ENCODE data around the gene NISCH.
A peak's percentile ranks its signal among the peaks of the same experiment; 100 is the strongest.

NISCH gene

GRCh38 chr3:52529376-52530333 is 74.3 kb downstream of the NISCH start:
- Histone ChIP-seq H4K20me1 (ENCODE audit: insufficient read depth, low read length, poor library complexity, severe bottlenecking) (no peaks in the 10 kb centered on the region), H3K27me3 (ENCODE audit: insufficient read depth, low read length, poor library complexity, severe bottlenecking) (no peaks in the 10 kb centered on the region), H3K4me1 (ENCODE audit: insufficient read depth, low read length, poor library complexity, severe bottlenecking) (no peaks in the 10 kb centered on the region), H3K79me2 (ENCODE audit: insufficient read depth, low read length) (no peaks in the 10 kb centered on the region), H3K9me2 (replicated peaks; ENCODE audit: low read depth, low read length) (no peaks in the 10 kb centered on the region), H3K9me3 (ENCODE audit: insufficient read depth, low read depth, low read length) (no peaks in the 10 kb centered on the region), H3F3A (ENCODE audit: low read depth) (no peaks in the 10 kb centered on the region), H3K36me3 (ENCODE audit: insufficient read depth, low read length) (no peaks in the 10 kb centered on the region), H2AFZ (ENCODE audit: low read length) (no peak overlapping the region), H3K9ac (ENCODE audit: low read depth, low read length, poor library complexity, severe bottlenecking) (no peak overlapping the region), H3K4me2 (ENCODE audit: low read depth, low read length, poor library complexity, severe bottlenecking) (no peak overlapping the region), H3K4me3 (ENCODE audit: low read length, poor library complexity, severe bottlenecking) (no peak overlapping the region)
- no peak for TF ChIP-seq CTCF (conservative IDR thresholded peaks at IDR 0.05; ENCODE audit: low read length)
- no peak for TF ChIP-seq EZH2phosphoT487 (IDR thresholded peaks at IDR 0.05; ENCODE audit: borderline replicate concordance)

GRCh38 chr3:52530918-52531826 is 75.8 kb downstream of the NISCH start:
- no peak for TF ChIP-seq CTCF (conservative IDR thresholded peaks at IDR 0.05; ENCODE audit: low read length)
- TF ChIP-seq EZH2phosphoT487 (IDR thresholded peaks at IDR 0.05; ENCODE audit: borderline replicate concordance) = no peak
- H3K4me2 ChIP-seq (ENCODE audit: low read depth, low read length, poor library complexity, severe bottlenecking) = no peak overlapping the region

GRCh38 chr3:52531860-52532516 is 76.6 kb downstream of the NISCH start:
- H3K36me3 ChIP-seq (ENCODE audit: insufficient read depth, low read length) = no peaks in the 10 kb centered on the region
- peaks cover 6% of the 10 kb centered on the region for H3K4me1 ChIP-seq (ENCODE audit: insufficient read depth, low read length, poor library complexity, severe bottlenecking)
- peaks cover 3% of the 10 kb centered on the region for H3K79me2 ChIP-seq (ENCODE audit: insufficient read depth, low read length)
- no peaks in the 10 kb centered on the region for H3K27me3 ChIP-seq (ENCODE audit: insufficient read depth, low read length, poor library complexity, severe bottlenecking)
- H3K9me3 ChIP-seq (ENCODE audit: insufficient read depth, low read depth, low read length) = no peaks in the 10 kb centered on the region
- TF ChIP-seq CTCF (conservative IDR thresholded peaks at IDR 0.05; ENCODE audit: low read length) (no peak), EZH2phosphoT487 (IDR thresholded peaks at IDR 0.05; ENCODE audit: borderline replicate concordance) (no peak)
- no peak overlapping the region for H3K4me3 ChIP-seq (ENCODE audit: low read length, poor library complexity, severe bottlenecking)
- H3K9me2 ChIP-seq (replicated peaks; ENCODE audit: low read depth, low read length) = no peaks in the 10 kb centered on the region
- H3F3A ChIP-seq (ENCODE audit: low read depth) = no peaks in the 10 kb centered on the region
- peaks cover under 1% of the 10 kb centered on the region for H4K20me1 ChIP-seq (ENCODE audit: insufficient read depth, low read length, poor library complexity, severe bottlenecking)
- H2AFZ ChIP-seq (ENCODE audit: low read length) = no peak overlapping the region
- H3K9ac ChIP-seq (ENCODE audit: low read depth, low read length, poor library complexity, severe bottlenecking) = no peak overlapping the region
- peak overlapping the region; percentile 36 for H3K4me2 ChIP-seq (ENCODE audit: low read depth, low read length, poor library complexity, severe bottlenecking)

More at GRCh38 chr3:52530918-52531826, 75.8 kb downstream of the NISCH start:
- Histone ChIP-seq H3K79me2 (ENCODE audit: insufficient read depth, low read length) (no peaks in the 10 kb centered on the region), H3K4me3 (ENCODE audit: low read length, poor library complexity, severe bottlenecking) (no peak overlapping the region), H3K9me3 (ENCODE audit: insufficient read depth, low read depth, low read length) (no peaks in the 10 kb centered on the region), H3K9me2 (replicated peaks; ENCODE audit: low read depth, low read length) (no peaks in the 10 kb centered on the region), H3K4me1 (ENCODE audit: insufficient read depth, low read length, poor library complexity, severe bottlenecking) (peaks cover 5% of the 10 kb centered on the region), H2AFZ (ENCODE audit: low read length) (no peak overlapping the region), H3F3A (ENCODE audit: low read depth) (no peaks in the 10 kb centered on the region), H3K36me3 (ENCODE audit: insufficient read depth, low read length) (no peaks in the 10 kb centered on the region), H4K20me1 (ENCODE audit: insufficient read depth, low read length, poor library complexity, severe bottlenecking) (no peaks in the 10 kb centered on the region), H3K27me3 (ENCODE audit: insufficient read depth, low read length, poor library complexity, severe bottlenecking) (no peaks in the 10 kb centered on the region), H3K9ac (ENCODE audit: low read depth, low read length, poor library complexity, severe bottlenecking) (no peak overlapping the region)
